ENCODE measurements around the gene CCDC91.
"Not testable (repeated sequence)": the region's sequence is repeated elsewhere in the genome, so short reads cannot be mapped to it uniquely, and the experiment has no call there.

The CCDC91 gene

DNA sequence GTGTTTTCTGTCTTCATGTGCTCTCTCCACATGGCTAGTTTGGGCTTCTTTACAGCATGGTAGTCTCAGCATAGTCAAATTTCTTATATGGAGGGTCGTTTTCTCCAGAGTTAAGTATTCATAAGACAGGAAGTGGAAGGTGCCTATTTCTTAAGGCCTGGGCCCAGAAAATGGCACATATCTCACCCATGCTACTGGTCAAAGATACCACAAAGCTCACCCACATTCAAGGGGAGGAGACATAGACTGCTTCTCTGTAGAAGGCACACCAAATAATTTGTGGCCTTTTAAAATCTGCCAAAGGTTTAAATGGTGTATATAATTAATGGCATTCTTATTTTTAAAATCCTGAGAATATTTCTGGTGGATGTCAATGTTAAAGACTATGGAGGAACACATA lies 44.8 kb downstream of the CCDC91 start:
- DNase-seq, result peak; percentile 69

DNA sequence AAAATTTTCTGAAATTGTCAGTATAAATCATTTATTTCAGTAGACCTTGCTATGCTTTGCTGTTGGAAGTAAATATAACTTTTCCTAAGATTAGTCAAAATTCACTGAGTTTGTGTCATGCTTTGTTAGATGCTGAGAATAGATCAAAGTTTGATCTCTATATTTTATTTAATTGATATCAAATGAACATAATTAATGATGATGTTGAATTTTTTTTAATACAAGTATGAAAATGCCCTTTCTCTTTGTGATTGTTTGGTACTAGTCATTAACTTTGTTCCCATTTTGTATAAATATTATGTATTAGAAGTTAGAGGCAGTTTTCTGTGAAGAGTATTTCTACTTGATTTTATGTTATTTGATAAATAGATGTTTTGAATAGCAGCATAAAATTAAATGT lies 45.7 kb downstream of the CCDC91 start:
- no peak for DNase-seq

DNA sequence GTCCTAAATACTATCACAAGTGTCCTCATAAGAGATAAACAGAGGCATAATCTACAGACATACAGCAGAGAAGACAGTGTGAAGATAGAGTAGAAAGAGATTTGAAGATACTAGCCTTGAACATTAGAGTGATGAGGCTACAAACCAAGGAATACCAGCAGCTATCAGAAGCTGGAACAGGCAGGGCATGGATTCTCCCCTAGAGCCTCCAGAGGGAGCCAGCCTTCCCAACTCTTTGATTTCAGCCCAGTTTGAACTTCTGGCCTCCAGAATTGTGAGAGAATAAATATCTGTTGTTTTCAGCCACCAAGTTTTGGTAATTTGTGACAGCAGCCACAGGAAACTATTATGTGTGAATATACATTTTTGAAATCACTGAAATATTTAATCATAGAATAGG lies 47.2 kb downstream of the CCDC91 start:
- no peak for DNase-seq

DNA sequence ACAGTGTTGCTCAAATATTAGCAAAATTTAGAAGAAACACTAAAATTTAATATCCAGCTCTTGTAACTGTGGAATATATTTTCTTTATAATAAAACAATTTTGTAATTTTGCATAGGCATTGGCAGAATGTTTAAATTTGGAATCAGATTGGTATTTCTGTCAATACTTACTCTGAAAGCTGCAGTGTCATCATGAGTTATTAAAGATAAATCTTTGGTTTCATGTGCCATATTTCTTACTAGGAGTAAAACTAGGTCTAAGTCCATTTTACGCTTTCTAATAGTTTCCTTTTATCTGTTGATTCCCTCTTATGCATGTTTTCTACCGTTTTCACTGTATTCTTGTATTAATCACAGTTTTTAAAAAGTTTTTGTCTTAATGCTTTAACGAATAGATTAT lies 49.7 kb downstream of the CCDC91 start:
- DNase-seq, result no peak

DNA sequence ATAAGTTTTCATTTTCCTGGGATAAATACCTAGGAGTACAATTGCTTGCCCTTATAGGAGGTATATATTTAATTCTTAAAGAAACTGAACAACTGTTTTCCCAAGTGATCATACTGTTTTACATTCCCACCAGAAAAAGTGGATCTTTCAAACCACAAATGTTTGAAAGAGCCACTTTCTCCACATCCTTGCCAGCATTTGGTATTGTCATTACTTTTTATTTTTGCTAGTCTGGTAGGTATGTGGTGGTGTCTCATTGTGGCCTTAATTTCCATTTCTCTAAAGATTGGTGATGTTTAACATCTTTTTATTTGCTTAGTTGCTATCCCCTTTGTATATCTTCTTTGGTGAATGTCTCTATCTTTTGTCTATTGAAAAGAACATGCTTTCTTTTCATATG lies 50.6 kb downstream of the CCDC91 start:
- DNase-seq, result no peak

DNA sequence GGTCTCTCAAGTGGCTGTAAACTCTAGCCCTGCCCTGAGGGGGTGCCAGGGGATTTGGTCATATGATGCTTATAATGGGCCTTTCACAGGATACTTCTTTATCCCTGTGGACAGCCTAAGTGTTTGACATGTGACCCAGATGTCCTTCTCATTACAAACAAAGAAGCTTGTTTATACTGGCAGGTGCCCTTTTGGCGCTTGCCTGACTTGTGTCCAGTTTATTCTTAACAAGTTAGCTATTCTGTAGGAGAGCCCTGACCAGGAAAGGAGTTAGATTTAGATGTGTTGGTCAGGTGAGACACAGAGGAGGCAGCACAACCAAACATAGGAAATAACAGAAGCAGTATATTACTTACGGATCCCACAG lies 51.9 kb downstream of the CCDC91 start:
- no peak for DNase-seq

DNA sequence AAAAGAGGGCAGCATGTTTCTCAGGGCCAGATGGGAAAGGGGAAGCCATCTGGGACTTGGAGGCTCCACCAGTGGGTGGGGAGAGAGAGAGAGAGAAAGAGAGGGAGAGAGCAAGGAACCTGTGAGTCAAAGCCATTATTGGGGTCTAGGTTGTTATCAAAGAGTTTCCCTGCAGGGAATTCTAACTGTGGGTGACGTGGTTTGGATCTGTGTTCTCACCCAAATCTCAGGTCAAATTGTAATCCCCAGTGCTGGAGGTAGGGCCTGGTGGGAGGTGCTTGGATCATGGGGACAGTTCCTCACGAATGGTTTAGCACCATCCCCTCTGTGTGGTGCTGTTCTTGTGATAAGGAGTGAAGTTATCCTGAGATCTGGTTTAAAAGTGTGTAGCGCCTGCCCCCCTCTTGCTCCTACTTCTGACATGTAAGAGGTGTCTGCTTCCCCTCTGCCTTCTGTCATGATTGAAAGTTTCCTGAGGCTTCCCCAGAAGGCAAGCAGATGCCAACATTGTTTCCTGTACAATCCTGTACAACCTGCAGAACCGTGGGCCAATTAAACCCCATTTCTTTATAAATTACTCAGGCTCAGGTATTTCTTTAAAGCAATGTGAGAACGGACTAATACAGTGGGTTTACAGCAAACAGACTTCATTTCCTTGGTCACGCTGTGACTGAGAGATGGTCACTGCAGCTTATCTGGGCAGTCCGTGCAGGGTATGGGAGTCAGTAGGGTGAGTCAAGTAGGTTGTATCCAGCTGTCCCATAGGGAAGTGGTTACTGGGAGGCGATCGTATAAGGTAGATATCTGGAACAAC lies 52.4 kb downstream of the CCDC91 start:
- DNase-seq, result peak; percentile 90

DNA sequence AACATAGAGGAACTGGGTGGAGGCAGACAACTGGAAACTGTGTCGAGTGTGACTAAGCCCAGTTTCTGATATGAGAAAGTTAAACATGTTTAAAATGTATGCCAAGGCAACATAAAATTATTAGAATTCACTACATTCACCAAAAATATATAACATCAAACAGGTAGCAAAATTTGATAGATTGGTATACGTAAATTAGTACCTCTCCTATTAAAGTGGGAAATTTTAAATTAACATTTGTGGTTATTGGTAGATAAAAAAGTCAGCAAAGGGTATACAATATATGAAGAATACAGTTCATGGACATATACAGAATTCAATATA lies 53.0 kb downstream of the CCDC91 start:
- DNase-seq, result no peak

DNA sequence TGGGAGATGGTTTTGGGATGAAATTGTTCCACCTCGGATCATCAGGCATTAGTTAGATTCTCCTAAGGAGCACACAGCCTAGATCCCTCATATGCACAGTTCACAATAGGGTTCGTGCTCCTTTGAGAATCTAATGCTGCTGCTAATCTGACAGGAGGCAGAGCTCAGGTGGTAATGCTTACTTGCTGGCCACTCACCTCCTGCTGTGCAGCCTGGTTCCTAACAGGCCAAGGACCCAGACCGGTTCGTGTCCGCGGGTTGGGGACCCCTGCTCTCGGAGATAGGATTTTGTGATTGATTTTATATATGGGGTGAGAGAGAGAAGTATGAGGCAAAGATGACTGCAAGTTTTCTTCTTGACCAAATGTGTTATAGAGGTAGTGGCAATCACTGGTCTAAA lies 57.5 kb downstream of the CCDC91 start:
- DNase-seq, result no peak

DNA sequence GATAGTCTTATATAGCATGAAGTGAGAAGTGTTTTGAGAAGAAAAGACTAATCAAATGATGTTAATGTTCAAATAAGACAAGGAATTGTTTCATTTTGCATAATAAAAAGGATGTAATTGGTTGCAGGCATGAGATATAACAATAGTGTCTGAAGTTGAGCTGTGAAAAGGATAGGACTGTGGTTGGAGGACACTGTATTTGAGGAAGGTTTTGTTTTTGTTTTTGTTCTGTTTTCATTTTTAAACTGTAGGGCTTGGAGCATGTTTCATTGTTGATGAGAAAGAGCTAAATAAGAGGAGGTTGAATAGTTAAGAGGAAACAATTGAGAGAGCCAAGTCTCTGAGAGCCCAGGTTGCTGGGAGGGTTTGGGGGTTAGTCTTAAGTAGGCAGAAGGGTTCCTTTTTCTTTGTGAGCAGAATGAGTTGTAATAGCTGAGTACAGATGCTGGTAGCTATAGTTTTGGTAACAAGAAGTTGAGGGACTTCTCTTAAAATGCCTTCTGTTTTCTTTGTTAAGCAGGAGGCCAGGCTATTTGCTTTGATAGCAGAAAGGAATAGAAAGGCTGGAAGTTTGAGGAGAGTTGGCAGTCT lies 58.4 kb downstream of the CCDC91 start:
- DNase-seq, result peak; percentile 21

DNA sequence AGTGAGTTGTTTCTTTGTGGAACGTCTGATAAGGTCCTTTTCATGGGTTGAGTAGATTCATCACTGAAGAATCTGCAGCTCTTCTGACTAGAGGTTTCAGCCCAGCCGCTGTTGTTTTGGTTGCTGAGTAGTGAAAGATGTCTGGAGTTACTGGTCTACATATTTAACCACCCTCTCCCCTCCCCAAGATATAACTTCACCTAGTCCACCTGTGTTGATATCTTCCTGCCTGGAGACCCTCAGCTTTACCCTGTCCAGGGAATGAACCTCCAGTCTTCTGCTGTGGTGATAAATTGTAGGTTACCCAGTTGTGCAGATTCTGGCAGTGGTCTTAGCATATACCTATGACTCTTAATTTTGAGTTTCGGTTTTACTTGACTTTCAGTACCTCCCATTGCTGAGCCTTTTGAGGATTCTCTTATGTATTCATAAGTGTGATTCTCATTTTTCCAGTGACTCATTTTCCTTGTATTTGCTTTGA lies 62.9 kb downstream of the CCDC91 start:
- no peak for DNase-seq

DNA sequence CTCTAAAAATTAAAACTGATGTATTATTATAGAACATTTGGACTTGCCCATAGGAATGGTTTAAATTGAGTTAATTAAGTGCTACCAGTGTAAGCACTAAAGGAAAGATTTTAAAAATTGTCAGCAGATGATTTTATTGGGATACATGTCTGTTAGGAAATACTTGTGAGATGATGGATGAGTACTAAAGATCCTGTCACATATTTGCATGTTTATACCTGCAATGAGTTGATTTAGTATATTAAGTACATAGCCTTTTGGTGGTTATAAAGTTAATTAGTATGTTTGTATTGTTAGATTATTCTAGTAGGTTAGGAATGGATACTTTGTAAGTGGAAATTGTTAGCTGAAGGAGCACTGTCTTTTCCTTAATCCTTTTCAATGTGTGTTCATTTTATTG lies 67.2 kb downstream of the CCDC91 start:
- DNase-seq, result no peak

DNA sequence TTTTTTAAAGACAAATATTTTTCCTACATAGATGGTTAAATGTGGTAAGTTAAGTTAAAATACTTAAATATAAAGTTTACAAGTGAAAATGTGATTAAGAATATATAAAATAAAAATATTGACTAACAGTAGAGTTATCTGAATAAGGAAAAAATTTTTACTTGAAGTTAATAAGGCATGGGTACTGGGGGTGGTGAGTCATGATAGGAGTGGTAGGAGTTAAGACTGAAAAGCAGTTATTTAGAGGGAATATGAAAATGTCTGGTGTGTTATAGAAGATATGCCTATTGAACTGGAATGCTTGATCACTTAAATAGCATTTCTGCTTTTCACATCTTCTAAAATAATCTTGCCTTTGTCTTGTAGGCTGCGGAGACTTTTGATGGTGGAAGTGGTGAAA lies 68.7 kb downstream of the CCDC91 start:
- DNase-seq, result no peak

DNA sequence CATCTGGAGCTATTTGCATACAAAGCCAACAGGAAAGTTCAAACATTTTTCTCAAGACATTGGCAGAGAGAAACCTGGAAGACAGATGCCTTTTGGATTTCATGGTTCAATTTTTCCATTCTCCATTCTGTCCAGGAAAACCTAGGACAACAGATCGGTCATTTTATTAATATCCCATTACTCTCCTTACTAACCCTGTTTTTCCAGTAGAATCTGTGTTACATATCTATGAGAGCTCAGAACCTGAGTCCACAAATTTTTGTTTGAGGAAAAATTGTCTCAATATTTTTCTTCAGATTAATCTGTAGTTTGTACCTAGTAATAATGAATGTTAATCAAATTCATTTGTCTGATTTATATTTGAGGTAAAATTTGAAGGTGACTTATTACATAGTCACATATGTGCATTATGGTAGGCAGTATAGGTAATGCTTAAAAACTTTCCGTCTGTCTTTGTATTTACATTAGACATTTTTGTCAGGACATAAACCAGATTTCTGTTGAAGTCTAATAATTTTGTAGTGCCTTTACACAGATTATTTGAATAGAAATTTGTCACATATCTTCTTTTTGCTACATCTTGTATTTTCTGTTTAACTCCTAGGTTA lies 75.3 kb downstream of the CCDC91 start:
- DNase-seq, result no peak

DNA sequence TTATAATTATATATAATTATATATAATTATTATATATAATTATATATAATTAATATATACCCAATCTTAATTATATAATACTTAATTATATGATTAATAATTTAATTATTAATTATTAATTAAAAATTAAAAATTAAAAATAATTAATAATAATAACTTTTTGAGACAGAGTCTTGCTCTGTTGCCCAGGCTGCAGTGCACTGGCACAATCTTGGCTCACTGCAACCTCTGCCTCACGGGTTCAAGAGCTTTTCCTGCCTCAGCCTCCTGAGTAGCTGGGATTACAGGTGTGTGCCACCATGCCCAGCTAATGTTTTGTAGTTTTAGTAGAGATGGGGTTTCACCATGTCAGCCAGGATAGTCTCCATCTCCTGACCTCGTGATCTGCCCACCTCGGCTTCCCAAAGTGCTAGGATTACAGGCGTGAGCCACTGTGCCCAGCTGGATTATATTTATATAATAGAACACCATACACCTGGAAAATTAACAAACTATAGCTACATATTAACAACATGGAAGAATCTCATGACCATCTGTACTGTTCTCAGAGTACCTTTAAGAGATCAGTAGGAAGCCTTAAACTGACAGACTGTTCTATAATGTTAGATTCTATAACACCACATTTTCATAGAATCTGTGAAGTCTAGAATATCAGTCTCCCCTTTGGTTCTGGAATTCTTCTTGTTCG lies 77.8 kb downstream of the CCDC91 start:
- DNase-seq, result not testable (repeated sequence)

DNA sequence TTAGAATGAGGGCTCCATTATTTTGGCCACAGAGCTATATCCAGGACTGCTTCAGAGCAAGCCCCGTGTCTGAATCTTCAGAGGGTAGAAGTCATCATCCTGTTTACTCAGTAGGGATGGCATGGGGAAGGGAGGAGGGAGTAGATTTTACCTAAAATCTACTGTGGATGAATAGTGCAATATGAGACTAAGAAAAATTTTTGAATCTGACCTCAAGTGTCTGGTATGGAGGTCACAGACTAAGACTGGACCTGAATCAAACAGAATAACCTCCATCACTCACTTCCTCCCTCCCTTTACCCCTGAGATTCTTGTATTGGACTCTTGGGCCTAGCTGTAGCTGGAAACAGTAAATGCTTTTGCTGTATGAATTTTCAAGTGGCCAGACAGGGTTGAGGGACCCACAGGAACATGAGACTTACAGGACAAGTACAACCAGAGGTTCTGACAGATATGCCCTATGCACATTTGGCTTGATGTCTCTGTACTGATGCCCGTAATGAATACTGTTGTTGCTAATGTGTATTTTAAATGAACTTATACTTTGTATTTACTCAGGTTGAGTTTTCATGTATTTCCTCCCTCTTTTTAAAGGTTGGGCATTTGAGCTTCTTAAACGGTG lies 78.5 kb downstream of the CCDC91 start:
- no peak for DNase-seq

DNA sequence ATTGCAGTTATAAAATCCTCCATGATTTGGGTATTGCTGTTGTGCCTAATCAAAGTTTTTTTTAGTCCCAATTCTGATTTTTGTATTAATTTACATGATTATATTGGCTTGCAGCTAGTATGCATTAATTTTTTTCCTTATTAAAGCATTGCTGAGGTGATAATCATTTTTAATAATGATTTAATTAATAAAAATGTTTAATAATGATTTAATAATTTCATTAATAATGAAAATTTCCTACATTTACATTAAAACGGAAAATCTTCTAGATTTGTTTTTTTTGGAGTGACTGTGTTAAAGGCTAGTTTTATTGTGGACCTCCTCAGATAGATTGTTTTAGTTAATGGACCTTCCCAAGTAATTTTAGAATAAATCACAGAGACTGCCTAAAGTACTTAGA lies 79.6 kb downstream of the CCDC91 start:
- DNase-seq, result no peak

DNA sequence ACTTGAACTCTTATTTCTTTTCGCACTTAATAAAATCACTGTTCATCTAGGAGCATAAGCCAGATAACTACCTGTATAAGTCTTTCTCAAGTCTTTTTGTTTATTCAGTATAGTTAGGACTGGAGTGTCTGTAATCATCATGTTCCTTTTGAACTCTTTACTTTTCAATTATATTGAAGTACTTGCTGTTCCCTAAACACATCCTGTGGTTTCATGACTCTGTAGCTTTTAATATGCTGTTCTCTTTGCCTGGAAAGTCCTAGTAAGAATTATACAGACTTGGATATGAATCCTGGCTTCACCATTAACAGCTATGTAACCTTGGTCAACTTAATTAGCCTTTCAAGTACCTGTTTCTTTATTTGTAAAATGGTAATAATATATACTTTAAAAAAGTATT lies 88.2 kb downstream of the CCDC91 start:
- DNase-seq, result no peak

DNA sequence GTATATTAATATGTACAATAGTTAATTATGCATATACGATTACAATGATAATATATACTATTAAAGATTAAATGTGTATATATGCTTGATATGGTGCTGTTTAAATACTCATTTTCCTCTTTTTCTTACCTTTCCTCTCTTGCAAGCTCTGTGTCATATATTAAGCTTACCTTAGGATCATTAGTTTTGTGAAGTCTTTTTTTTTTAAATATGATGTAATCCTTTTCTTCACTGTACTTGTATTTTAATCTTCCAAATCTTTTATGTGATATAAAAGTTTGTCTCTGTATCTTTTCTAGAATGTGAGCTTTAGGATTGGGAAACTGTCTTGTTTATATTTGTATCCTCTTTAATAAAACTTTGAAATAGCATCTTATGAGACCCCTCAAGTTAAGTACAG lies 88.7 kb downstream of the CCDC91 start:
- no peak for DNase-seq

DNA sequence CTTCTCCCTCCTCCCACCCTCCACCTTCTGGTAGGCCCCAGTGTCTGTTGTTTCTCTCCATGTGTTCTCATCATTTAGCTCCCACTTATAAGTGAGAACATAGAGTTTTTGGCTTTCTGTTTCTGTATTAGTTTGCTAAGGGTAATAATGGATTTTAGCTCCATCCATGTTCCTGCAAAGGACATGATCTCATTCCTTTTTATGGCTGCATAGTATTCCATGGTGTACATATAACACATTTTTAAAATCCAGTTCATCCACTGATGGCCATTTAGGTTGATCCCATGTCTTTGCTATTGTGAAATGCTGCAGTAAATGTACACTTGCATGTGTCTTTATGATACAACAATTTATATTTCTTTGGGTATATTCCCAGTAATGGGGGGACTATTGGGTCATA lies 96.1 kb downstream of the CCDC91 start:
- DNase-seq, result no peak

DNA sequence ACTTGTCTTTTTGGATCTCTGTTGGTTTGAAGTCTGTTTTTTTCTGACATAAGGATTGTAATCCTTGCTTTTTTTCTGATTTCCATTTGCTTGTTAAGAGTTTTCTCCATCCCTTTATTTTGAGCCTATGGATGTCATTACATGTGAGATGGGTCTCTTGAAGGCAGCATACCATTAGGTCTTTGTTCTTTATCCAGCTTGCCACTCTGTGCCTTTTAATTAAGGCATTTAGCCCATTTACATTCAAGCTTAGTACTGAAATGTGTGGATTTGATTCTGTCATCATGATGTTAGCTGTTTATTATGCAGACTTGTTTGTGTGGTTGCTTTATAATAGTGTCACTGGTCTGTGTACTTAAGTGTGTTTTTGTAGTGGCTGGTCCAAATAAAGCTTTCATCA lies 100.0 kb downstream of the CCDC91 start:
- DNase-seq, result no peak

DNA sequence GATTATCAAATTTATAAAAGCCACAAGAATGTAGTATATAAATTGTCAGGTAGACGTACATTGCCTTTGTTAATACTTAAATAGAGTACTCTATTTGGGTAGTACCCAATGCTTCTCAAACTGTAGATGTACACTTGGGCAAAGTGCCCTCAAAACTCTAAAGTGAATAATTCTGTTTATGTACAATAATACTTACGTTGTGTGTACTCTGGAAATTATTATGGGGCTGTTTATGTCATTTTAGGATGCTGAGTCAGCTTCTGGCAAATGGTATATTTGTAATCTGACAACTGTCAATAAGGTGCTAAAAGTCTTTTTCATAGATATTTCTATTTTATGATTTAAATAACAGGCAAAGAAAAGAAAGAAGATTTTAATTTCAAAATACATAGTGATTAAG lies 102.4 kb downstream of the CCDC91 start:
- no peak for DNase-seq

DNA sequence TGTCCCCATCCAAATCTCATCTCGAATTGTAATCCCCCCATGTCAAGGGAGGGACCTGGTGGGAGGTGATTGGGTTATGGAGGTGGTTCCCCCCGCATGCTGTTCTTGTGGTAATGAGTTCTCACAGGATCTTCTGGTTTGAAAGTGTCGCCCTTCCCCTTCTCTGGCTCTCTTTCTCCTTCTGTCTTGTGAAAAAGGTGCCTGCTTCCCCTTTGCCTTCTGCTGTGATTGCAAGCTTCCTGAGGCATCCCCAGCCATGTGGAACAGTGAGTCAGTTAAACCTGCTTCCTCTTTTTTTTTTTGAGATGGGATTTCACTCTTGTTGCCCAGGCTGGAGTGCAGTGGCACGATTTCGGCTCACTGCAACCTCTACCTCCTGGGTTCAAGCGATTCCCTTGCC lies 104.0 kb downstream of the CCDC91 start:
- no peak for DNase-seq

DNA sequence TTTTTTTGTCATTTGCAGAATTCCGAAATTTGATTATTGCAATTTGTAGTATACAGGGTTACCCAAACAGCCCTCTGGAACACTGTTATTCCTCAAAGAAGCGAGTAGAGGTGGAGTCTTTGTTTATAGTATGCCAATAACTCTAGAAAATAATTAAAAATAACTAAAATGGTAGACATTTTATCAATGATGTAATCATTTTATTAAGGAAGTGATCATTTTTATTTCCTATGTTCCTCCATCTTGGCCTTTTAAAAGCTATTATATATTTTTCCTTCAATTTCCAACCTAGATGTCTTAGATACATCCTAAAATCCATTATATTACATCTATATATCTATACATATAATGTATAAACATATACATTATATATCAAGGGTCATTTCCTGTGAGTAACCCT lies 106.0 kb downstream of the CCDC91 start:
- DNase-seq, result no peak

Measured in hematopoietic multipotent progenitor cell treated with erythropoietin and hydrocortisone succinate and interleukin-3 and kit ligand, for 6 days (in vitro differentiated cells).